GM19372 (cell line): ENCODE measurements around the gene TMED7.
"Not testable (repeated sequence)": the region's sequence is repeated elsewhere in the genome, so short reads cannot be mapped to it uniquely, and the experiment has no call there.

ENCODE experiments used
- ATAC-seq: cut with Tn5 transposase; IDR thresholded peaks from one replicate; pipeline ENCODE4 v1.9.1; 2021; ENCODE audit warnings: mild to moderate bottlenecking, low read depth, moderate library complexity; ENCODE audit not compliant: unreplicated experiment

TMED7 gene

DNA sequence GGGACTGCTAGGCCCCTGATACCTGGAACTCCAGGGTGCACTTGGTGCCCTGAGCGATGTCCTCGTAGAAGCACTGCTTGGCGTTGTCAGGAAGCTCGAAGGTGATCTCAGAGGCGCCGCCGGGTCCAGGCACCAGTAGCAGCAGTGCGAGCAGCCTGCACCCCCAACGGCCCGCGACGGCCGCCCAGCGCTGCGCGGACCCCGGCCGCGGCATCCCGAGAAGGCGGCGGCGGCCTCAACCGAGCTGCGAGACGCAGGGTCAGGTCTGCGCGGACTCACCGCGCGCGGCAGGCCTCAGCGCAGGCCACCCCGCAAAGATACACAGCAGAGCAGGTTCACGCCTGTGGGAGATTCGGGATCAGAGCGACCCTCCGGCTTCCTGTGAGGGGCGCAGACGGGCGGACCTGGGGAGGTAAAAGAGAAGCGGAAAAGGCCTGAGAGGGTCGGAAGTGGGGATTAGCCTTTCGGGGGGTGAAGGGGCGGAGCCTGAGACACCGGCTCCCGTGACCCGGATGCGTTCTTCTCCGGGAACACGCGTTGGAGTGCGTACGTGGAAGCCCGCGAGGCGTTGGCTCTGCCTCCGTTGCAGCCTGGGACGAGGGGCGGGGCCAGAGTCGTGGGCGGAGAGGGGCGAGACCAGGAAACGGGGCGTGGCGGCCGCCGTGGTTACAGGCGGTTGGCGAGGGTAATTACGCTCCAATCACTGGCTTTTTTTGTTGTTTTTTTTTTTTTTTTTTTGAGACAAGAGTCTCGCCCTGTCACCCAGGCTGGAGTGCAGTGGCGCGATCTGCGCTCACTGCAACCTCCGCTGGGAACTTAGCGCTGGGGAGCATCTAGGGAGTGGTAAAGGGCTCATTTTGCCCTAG is at the start of gene TMED7:
Gene TMED7 (minus strand): TSS at position 458 of the 866 bp plus-strand sequence. CDS start 244 bp downstream, at position 214.
- peak; percentile 87 for ATAC-seq

GRCh38 chr5:115674782-115675181 is 48.9 kb upstream of the TMED7 start:
- not testable (repeated sequence) for ATAC-seq

GRCh38 chr5:115673596-115673995 is 47.8 kb upstream of the TMED7 start:
- ATAC-seq: no peak

GRCh38 chr5:115671939-115672338 is 46.1 kb upstream of the TMED7 start:
- ATAC-seq: no peak

- ATAC-seq: no peak
These were observed 40.2 kb upstream of the TMED7 start for GRCh38 chr5:115666023-115666422.

DNA sequence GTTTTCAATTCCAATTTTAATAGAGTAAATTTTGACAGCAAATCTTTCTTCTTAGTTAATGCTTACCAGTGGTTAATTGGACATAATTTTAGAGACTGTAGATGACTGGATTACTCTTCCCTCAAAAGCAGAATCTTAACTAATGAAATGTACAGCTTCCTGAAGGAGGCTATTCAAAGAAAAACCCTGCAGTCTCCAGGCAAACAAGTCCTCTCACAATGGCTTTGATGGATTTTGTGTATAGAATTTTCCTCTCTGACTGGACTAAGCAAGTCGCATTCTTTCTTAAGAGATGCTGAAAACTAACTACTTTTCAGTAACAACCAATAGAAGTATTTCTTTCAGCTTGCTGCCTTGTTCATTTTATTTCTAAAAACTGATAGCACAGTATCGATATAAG is 35.7 kb upstream of the TMED7 start:
- no peak for ATAC-seq

GRCh38 chr5:115661101-115661500 is 35.3 kb upstream of the TMED7 start:
- ATAC-seq: no peak

GRCh38 chr5:115657881-115658233 is 32.0 kb upstream of the TMED7 start:
- no peak for ATAC-seq

DNA sequence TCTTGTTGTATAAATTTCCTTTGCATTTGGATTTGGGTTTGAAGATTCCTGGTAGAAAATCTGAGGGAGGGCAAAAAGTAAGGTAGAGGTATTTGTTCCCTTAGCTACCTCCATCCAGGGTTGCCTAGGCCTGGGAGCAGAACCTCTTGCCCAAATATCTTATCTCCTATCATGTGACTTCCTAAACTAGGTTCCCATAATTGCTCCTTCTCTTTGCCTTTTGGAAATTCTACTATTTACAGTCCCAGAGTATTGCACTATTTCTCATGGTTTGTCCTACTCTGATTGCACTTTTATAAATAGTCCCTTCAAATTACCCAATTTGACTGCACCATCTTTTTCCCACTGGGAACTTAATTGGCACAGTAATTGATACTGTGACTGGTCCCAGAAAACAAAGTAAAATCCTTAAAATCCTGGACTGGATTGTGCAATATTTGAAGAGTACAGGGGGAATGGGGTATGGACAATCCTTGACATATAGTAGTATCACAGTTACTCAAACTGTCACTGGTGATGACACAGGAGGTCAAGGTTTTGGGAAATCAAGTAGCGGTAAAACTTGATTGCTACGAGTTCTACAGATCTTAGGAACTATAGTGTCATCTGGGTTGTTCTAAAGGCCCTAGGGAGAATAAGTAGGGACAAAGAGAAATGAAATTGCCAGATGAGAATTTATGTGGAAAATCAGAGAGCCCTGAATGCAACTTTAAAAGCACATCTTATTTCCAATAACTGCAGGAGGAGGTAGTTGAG is 31.5 kb upstream of the TMED7 start:
- no peak for ATAC-seq

DNA sequence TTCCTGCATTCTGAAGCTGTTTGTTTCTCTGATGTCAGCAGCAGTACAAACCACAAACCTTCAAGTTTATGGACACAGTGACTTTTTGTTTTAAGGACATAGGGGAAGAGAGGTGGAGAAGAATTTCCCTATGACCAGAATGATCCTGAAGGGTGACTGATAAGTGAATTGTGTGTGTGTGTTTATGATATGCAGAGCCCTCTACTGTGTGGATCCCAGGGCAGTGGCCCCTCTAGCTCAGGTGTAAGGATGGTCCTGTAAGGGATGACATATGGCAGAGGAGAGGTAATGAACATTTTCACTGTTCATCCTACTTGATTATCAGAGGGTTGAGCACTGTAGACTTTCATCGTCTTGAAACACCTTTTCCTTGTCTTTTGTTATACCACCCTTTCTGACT is 30.6 kb upstream of the TMED7 start:
- ATAC-seq: no peak

- no peak for ATAC-seq
These were observed 30.2 kb upstream of the TMED7 start for GRCh38 chr5:115655994-115656393.

GRCh38 chr5:115649541-115649940 is 23.7 kb upstream of the TMED7 start:
- ATAC-seq: no peak

GRCh38 chr5:115648056-115648455 is 22.2 kb upstream of the TMED7 start:
- no peak for ATAC-seq

GRCh38 chr5:115645386-115645785 is 19.6 kb upstream of the TMED7 start:
- ATAC-seq: not testable (repeated sequence)

DNA sequence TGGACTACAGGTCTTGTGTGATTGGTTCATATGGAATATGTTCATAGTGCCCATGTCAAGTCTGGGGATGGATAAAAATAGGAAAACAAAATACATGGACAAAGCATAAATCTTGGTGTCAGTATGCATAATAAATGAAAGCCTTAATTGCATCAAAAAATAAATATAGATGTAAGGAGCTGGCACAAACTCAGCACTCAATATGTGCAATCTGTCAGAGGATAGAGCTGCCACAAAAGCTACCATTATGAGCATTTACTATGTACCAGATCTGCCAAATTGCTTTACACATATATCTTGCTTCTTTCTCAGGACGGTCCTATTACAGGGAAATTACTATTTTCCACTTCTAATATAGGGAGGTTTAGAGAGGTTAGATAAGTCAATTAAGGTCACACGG is 18.2 kb upstream of the TMED7 start:
- no peak for ATAC-seq

DNA sequence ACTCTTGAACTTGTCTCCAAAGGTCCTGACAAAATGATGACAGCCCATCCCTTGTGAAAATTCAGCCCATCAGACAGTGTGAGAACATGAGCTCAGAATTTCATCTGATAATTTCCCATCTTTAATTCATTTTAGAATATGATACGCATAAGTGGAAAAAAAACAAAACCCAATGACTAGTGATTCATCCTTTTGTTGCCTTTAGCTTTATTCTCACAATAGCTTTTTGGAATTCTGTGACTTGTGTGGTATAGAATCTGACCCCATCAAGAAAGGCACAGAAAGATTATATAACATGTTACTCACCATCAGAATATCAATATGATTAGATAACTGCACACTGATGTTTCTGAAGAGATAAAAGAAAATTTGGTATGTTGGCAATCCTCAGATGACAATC is 16.1 kb upstream of the TMED7 start:
- ATAC-seq: no peak

GRCh38 chr5:115640274-115640673 is 14.4 kb upstream of the TMED7 start:
- ATAC-seq: no peak

- no peak for ATAC-seq
These were observed 13.5 kb upstream of the TMED7 start for GRCh38 chr5:115639377-115639776.

DNA sequence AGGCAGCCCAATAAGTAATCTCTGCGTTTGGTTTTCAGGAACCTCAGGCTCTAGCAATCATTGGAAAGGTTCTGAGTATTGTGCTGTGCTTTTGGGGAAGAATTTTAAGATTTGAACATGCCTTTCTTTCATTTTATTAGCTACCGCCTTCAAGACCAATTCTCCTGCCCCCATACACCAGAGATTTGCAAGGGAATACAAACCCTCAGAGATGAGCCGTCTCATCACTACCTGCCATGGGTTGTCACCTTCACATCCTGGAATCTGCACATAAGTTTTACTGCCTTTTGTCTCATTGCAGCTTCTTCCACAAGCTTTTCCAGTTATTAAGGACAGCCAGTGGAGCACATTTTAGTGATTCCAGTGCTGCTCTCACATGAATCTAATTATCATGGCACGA is 11.7 kb upstream of the TMED7 start:
- no peak for ATAC-seq

- ATAC-seq: no peak
These were observed 10.2 kb upstream of the TMED7 start for GRCh38 chr5:115636008-115636407.

DNA sequence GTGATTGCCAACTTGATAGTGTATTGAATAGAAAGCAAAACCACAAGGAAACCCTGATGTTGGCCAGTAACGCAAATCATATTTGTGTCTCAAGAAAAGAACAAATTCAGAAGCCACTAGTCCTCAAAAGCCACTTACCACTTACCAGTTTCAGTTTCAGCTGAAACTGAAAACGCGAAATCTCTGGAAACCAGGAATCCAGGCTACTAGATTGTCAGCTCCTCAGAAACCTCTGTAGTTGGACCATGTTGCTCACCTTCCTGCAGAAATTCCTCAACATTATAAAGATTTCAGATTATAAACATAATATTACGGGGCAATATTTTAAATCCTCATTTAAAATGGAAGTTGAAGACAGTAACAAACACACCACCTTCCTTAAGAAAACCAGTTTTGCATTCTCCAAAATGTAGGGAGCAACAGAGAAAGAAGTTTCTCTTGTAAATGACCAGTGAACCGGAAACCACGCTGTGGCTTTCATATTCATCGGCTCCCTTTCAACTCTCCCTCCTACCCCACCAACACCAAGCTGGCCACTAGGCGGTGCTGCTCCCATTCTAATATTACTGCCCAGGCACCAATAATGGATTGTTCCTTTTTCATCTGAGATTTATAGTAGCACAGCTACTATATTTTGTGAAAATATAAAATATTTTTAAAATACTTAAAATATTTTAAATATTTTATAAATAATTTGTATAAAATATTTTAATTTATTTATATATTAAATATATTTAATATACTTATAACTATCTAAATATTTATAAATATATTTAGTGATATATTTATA is 8.7 kb upstream of the TMED7 start:
- peak; percentile 71 for ATAC-seq
